ENCODE measurements around the gene SYNGAP1. TPM values are rescaled to one million over a fixed set of nuclear protein-coding genes. Genes with fewer than 3 reads are reported as not detected.

Gene SYNGAP1
- total and polyA plus RNA-seq, 9 of the 15 experiments (the other 6 are each of a cell fraction or from before 2014, with no cell fraction given) = 0.01 to 22.8 (median 3.2) TPM

DNA sequence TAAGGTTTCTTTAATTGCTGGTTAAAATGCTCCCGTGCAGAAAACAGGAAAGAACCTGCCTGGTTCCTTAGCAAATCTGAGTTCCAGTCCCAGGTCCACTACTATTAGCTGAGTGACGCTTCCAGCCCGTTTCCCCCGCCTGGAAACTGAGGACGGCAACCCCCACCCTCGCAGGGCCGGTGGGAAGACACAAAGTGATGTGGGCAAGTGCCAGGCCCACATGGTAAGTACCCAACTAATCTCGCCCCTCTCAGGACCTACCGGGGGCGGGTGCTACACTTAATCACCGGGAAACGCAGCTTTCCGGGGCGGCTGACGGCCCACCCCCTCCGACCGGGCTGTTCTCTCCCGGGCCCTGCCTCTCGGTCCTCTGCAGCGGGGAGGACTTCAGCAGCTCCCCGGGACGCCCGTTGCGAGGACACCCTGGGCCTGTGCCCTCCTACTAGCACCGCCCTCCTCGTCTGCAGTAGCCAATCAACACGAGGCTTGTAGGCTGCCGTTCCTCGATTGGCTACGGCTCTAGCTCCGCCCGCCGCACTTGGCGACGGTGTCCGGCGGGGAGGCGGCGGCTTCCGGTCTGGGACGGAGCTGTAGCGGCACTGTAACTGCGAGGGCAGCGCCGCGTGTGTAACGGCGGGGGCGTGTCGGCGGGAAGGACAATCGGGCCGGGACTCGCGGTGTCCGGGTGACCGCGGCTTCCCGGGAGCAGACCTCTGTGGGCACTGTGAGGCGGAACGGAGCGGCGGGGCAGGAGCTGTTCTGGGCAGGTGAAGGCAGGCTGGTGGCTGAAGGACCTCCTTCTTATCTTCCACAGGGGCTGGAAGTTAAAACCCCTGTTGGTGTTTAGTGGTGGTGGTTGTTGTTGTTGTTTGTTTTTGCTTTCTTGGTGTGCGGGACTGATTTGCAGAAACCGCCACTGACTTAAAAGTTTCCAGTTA, 34.4 kb downstream of the SYNGAP1 start, which contains the start of gene ZBTB9 (continued):
- TF ChIP-seq TSC22D4 (tag; IDR thresholded peaks at IDR 0.05) (no peak), ETS2 (tag; IDR thresholded peaks at IDR 0.05; ENCODE audit: borderline replicate concordance, poor library complexity, severe bottlenecking) (no peak), TBP (optimal IDR thresholded peaks at IDR 0.05; ENCODE audit: low read depth, low read length) (peak; percentile 82), ARID2 (IDR thresholded peaks at IDR 0.05) (no peak), PHF8 (IDR thresholded peaks at IDR 0.05; ENCODE audit: borderline replicate concordance, low read length) (peak; percentile 95; the same call in 1 of the 2 replicates), TCFL5 (CRISPR knock-in tag; conservative IDR thresholded peaks at IDR 0.05) (no peak), CREBBP (IDR thresholded peaks at IDR 0.05; ENCODE audit: low read depth, low read length) (no peak), GABPA (tag; conservative IDR thresholded peaks at IDR 0.05; ENCODE audit: low read depth) (peak; percentile 96), EHMT2 (IDR thresholded peaks at IDR 0.05) (no peak), MTF1 (CRISPR knock-in tag; IDR thresholded peaks at IDR 0.05; ENCODE audit: borderline replicate concordance) (no peak), CBFA2T3 (IDR thresholded peaks at IDR 0.05) (no peak), ZNF253 (CRISPR knock-in tag; conservative IDR thresholded peaks at IDR 0.05) (no peak), ZNF766 (CRISPR knock-in tag; conservative IDR thresholded peaks at IDR 0.05) (no peak), ZNF644 (tag; IDR thresholded peaks at IDR 0.05; ENCODE audit: low read depth) (no peak), BHLHE40 (IDR thresholded peaks at IDR 0.05; ENCODE audit: low read length) (peak; percentile 51), RNF2 (IDR thresholded peaks at IDR 0.05) (peak; percentile 82; the same call in 1 of the 2 replicates), ZNF134 (CRISPR knock-in tag; conservative IDR thresholded peaks at IDR 0.05) (no peak), ZNF217 (CRISPR knock-in tag; IDR thresholded peaks at IDR 0.05) (no peak)
- TF ChIP-seq, protein P1, sequence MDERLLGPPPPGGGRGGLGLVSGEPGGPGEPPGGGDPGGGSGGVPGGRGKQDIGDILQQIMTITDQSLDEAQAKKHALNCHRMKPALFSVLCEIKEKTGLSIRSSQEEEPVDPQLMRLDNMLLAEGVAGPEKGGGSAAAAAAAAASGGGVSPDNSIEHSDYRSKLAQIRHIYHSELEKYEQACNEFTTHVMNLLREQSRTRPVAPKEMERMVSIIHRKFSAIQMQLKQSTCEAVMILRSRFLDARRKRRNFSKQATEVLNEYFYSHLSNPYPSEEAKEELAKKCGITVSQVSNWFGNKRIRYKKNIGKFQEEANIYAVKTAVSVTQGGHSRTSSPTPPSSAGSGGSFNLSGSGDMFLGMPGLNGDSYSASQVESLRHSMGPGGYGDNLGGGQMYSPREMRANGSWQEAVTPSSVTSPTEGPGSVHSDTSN (CRISPR knock-in tag; IDR thresholded peaks at IDR 0.05; ENCODE audit: low read depth) = no peak
- TF ChIP-seq, protein P1 (tag; conservative IDR thresholded peaks at IDR 0.05; ENCODE audit: low read depth) = no peak
- TF ChIP-seq, protein P2, sequence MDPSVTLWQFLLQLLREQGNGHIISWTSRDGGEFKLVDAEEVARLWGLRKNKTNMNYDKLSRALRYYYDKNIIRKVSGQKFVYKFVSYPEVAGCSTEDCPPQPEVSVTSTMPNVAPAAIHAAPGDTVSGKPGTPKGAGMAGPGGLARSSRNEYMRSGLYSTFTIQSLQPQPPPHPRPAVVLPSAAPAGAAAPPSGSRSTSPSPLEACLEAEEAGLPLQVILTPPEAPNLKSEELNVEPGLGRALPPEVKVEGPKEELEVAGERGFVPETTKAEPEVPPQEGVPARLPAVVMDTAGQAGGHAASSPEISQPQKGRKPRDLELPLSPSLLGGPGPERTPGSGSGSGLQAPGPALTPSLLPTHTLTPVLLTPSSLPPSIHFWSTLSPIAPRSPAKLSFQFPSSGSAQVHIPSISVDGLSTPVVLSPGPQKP (CRISPR knock-in tag; IDR thresholded peaks at IDR 0.05) = no peak
- TF ChIP-seq, protein P3, sequence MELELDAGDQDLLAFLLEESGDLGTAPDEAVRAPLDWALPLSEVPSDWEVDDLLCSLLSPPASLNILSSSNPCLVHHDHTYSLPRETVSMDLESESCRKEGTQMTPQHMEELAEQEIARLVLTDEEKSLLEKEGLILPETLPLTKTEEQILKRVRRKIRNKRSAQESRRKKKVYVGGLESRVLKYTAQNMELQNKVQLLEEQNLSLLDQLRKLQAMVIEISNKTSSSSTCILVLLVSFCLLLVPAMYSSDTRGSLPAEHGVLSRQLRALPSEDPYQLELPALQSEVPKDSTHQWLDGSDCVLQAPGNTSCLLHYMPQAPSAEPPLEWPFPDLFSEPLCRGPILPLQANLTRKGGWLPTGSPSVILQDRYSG (tag; conservative IDR thresholded peaks at IDR 0.05; ENCODE audit: low read depth) = no peak
- TF ChIP-seq, protein P4, sequence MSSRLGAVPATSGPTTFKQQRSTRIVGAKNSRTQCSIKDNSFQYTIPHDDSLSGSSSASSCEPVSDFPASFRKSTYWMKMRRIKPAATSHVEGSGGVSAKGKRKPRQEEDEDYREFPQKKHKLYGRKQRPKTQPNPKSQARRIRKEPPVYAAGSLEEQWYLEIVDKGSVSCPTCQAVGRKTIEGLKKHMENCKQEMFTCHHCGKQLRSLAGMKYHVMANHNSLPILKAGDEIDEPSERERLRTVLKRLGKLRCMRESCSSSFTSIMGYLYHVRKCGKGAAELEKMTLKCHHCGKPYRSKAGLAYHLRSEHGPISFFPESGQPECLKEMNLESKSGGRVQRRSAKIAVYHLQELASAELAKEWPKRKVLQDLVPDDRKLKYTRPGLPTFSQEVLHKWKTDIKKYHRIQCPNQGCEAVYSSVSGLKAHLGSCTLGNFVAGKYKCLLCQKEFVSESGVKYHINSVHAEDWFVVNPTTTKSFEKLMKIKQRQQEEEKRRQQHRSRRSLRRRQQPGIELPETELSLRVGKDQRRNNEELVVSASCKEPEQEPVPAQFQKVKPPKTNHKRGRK (tag; IDR thresholded peaks at IDR 0.05) = no peak
